ENCODE measurements around the gene CLDN12. TPM values are rescaled to one million over a fixed set of nuclear protein-coding genes. Genes with fewer than 3 reads are reported as not detected.

Gene CLDN12
- total and polyA plus RNA-seq, 2 experiments from 2014 or later, result 16.6 to 48.5 TPM

GRCh38 chr7:90390926-90391325 lies 12.3 kb upstream of the CLDN12 start:
- no peaks in the 10 kb centered on the region for H4K20me1 ChIP-seq (replicated peaks; ENCODE audit: insufficient read depth)
- TF ChIP-seq POLR2AphosphoS5 (IDR thresholded peaks at IDR 0.05; ENCODE audit: low read depth) (no peak), REST (IDR thresholded peaks at IDR 0.05; ENCODE audit: unreplicated experiment) (no peak), NANOG (IDR thresholded peaks at IDR 0.05; ENCODE audit: borderline replicate concordance) (no peak)
- TF ChIP-seq, protein P1, sequence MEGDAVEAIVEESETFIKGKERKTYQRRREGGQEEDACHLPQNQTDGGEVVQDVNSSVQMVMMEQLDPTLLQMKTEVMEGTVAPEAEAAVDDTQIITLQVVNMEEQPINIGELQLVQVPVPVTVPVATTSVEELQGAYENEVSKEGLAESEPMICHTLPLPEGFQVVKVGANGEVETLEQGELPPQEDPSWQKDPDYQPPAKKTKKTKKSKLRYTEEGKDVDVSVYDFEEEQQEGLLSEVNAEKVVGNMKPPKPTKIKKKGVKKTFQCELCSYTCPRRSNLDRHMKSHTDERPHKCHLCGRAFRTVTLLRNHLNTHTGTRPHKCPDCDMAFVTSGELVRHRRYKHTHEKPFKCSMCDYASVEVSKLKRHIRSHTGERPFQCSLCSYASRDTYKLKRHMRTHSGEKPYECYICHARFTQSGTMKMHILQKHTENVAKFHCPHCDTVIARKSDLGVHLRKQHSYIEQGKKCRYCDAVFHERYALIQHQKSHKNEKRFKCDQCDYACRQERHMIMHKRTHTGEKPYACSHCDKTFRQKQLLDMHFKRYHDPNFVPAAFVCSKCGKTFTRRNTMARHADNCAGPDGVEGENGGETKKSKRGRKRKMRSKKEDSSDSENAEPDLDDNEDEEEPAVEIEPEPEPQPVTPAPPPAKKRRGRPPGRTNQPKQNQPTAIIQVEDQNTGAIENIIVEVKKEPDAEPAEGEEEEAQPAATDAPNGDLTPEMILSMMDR (conservative IDR thresholded peaks at IDR 0.05; ENCODE audit: low read depth in 2 of 2), result no peak
- Mint-ChIP-seq H3K27me3 (ENCODE audit: insufficient read depth, low read depth, poor library complexity) (no peaks in the 10 kb centered on the region), H3K4me1 (no peaks in the 10 kb centered on the region), H3K36me3 (ENCODE audit: low read depth) (peaks cover 5% of the 10 kb centered on the region; the same call in 2 of the 3 replicates), H3K4me3 (no peak overlapping the region), H3K27ac (no peak overlapping the region), H3K9me3 (peaks cover 20% of the 10 kb centered on the region)
- no peak for ATAC-seq
- H3K9me2 ChIP-seq (ENCODE audit: insufficient read depth), result 0 out of 2 replicates have a peak, but pooled peaks cover 3% of the 10 kb centered on the region
- DNase-seq (ENCODE audit: low spot score), result no peak
- no peaks in the 10 kb centered on the region for H3K79me2 ChIP-seq (replicated peaks; ENCODE audit: insufficient read depth)
- no peak overlapping the region for H3K27ac ChIP-seq (ENCODE audit: low read depth)
- no peak overlapping the region for H3K4me2 ChIP-seq
- no peaks in the 10 kb centered on the region for H3K27me3 ChIP-seq (ENCODE audit: insufficient read depth)
- no peak overlapping the region for H2AFZ ChIP-seq
- H3F3A ChIP-seq (replicated peaks; ENCODE audit: low read depth), result no peaks in the 10 kb centered on the region
- no peaks in the 10 kb centered on the region for H3K4me1 ChIP-seq (ENCODE audit: insufficient read depth)
- no peak overlapping the region for H3K4me3 ChIP-seq
- H3K36me3 ChIP-seq (ENCODE audit: insufficient read depth), result no peaks in the 10 kb centered on the region

DNA sequence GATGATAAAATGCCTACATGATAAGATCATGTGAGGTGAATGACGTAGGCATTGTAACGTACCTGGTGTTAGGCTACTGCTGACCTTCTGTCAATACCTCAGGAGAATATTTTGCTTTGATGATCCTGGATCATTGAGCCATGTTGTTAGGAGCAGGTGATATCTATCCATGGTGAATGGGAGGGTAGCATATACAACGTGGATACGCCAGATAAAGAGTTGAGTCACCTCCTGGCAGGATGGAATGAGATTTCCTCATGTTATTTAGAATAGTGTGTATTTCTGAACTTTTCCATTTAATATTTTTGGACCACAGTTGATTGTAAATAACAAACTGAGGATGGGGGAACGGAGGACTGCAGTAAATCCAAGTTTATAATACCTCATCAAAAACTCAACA lies 11.8 kb upstream of the CLDN12 start:
- DNase-seq (ENCODE audit: low spot score) (no peak), ATAC-seq (no peak)
- no peaks in the 10 kb centered on the region for H3K27me3 Mint-ChIP-seq (ENCODE audit: insufficient read depth, low read depth, poor library complexity)
- no peak overlapping the region for H2AFZ ChIP-seq
- no peak overlapping the region for H3K27ac ChIP-seq (ENCODE audit: low read depth)
- H3K79me2 ChIP-seq (replicated peaks; ENCODE audit: insufficient read depth), result no peaks in the 10 kb centered on the region
- H3K27ac Mint-ChIP-seq, result no peak overlapping the region
- no peaks in the 10 kb centered on the region for H4K20me1 ChIP-seq (replicated peaks; ENCODE audit: insufficient read depth)
- H3K4me1 Mint-ChIP-seq, result no peaks in the 10 kb centered on the region
- H3K9me3 Mint-ChIP-seq, result peaks cover 20% of the 10 kb centered on the region
- no peak overlapping the region for H3K4me3 Mint-ChIP-seq
- no peaks in the 10 kb centered on the region for H3K4me1 ChIP-seq (ENCODE audit: insufficient read depth)
- H3F3A ChIP-seq (replicated peaks; ENCODE audit: low read depth), result no peaks in the 10 kb centered on the region
- H3K4me3 ChIP-seq, result no peak overlapping the region
- H3K9me2 ChIP-seq (ENCODE audit: insufficient read depth), result 0 out of 2 replicates have a peak, but pooled peaks cover 3% of the 10 kb centered on the region
- peaks cover 5% of the 10 kb centered on the region; the same call in 2 of the 3 replicates for H3K36me3 Mint-ChIP-seq (ENCODE audit: low read depth)
- no peak overlapping the region for H3K4me2 ChIP-seq
- H3K36me3 ChIP-seq (ENCODE audit: insufficient read depth), result no peaks in the 10 kb centered on the region
- no peaks in the 10 kb centered on the region for H3K27me3 ChIP-seq (ENCODE audit: insufficient read depth)
- no peak for TF ChIP-seq EZH2 (IDR thresholded peaks at IDR 0.05; ENCODE audit: low read depth, unreplicated experiment)
- TF ChIP-seq ZNF331 (CRISPR knock-in tag; IDR thresholded peaks at IDR 0.05; ENCODE audit: low read depth), result no peak
- no peak for TF ChIP-seq EZH2phosphoT487 (IDR thresholded peaks at IDR 0.05; ENCODE audit: unreplicated experiment)
- TF ChIP-seq ZNF462 (CRISPR knock-in tag; IDR thresholded peaks at IDR 0.05), result no peak
- no peak for TF ChIP-seq STAT1 (IDR thresholded peaks at IDR 0.05; ENCODE audit: unreplicated experiment)
- TF ChIP-seq NANOG (IDR thresholded peaks at IDR 0.05; ENCODE audit: borderline replicate concordance), result no peak
- no peak for TF ChIP-seq CREB1 (CRISPR knock-in tag; IDR thresholded peaks at IDR 0.05; ENCODE audit: low read depth)
- TF ChIP-seq JUNB (IDR thresholded peaks at IDR 0.05; ENCODE audit: unreplicated experiment), result no peak
- TF ChIP-seq POLR2AphosphoS5 (IDR thresholded peaks at IDR 0.05; ENCODE audit: low read depth), result no peak

Measured in GM23338 (cell line).